Right lobe of liver (tissue), 6 donors: ENCODE results near the gene CYP19A1. TPM values are rescaled to one million over a fixed set of nuclear protein-coding genes. Genes with fewer than 3 reads are reported as not detected.

Experiments used
- ATAC-seq, 4 donors: fragments of 200-7000 bp; cut with Tn5 transposase; one replicate each; pipeline ENCODE4 v1.9.1; 2020; ENCODE audit warnings: mild to moderate bottlenecking in 4 of 4, moderate library complexity in 4 of 4
- DNase-seq, 3 donors: peaks; one replicate each; pipeline ENCODE4 v3.0.0-alpha.2; 2020
- H3K27ac ChIP-seq, 3 donors: fragments of 200-600 bp; one replicate each; pipeline ENCODE4 v1.8.0; 2022
- H3K27me3 ChIP-seq, 2 donors: fragments of 200-600 bp; one replicate each; pipeline ENCODE4 v1.8.0; 2022
- H3K36me3 ChIP-seq, 4 donors: fragments of 200-600 bp; sonication (generic) in 1 of 4; one replicate each; pipeline versions ENCODE4 v1.5.1 to v1.8.0; 2017 to 2022; ENCODE audit warnings: control low read depth in 1 of 4
- H3K4me1 ChIP-seq, 4 donors: fragments of 200-600 bp; sonication (generic) in 1 of 4; one replicate each; pipeline versions ENCODE4 v1.5.1 to v1.8.0; 2017 to 2022; ENCODE audit warnings: control low read depth in 1 of 4
- H3K4me3 ChIP-seq, 3 donors: fragments of 200-600 bp; one replicate each; pipeline ENCODE4 v1.8.0; 2022
- H3K9me3 ChIP-seq, 4 donors: fragments of 200-600 bp; sonication (generic) in 1 of 4; one replicate each; pipeline versions ENCODE4 v1.5.1 to v1.8.0; 2017 to 2022; ENCODE audit warnings: control low read depth in 1 of 4
- POLR2A ChIP-seq: fragments of 450-650 bp; IDR thresholded peaks from one replicate; pipeline ENCODE4 v1.6.1; 2017; ENCODE audit warnings: antibody characterized with exemption, mild to moderate bottlenecking
- WGBS: methylation state at CpG from one replicate; pipeline ENCODE4 v1.1.6; 2018; ENCODE audit warnings: low coverage, low lambda C conversion rate; ENCODE audit not compliant: insufficient coverage; ENCODE audit errors: missing lambda C conversion rate; 5-methylcytosine and 5-hydroxymethylcytosine counted together
- intact Hi-C, 2 donors: fragments of 100-400 bp; cut with DNase I; formaldehyde crosslinking; loops; one replicate each; pipeline versions ENCODE4 v1.11.2 to v1.14.1; 2022
- total RNA-seq, 6 experiments: library from RNA; depleted of rRNA in 2 of 6; stranded (reverse); fragments of >200 nt in 2 of 6; fragmentation: NEBNext Ultra II Directional in 3 of 6; extraction: Animal tissue kit (Norgen Biotek cat#: 25700) in 3 of 6; gene quantifications; one replicate each; pipeline versions ENCODE4 v1.1.0 to v1.2.4, GENCODE V29; 2016 to 2023
- TF ChIP-seq, protein P1 (sequence below), 4 donors: fragments of 200-600 bp in 3 of 4; fragments of 450-650 bp in 1 of 4; IDR thresholded peaks; one replicate each; pipeline versions ENCODE4 v1.5.1 to v1.8.0; 2016 to 2022; ENCODE audit warnings: antibody characterized with exemption in 4 of 4, mild to moderate bottlenecking in 2 of 4
- donor health status: DM: no; HTN: yes; CAD: no.
- donor health status: DM: no; HTN: no; CAD: no.
- donor health status: DM: no; HTN: no; CAD: no.
- donor health status: DM: no; HTN: yes; CAD: no.
- donor health status: DM: no; HTN: yes; CAD: no.

Gene CYP19A1
- total RNA-seq, 6 experiments from 2014 or later, result not detected

DNA sequence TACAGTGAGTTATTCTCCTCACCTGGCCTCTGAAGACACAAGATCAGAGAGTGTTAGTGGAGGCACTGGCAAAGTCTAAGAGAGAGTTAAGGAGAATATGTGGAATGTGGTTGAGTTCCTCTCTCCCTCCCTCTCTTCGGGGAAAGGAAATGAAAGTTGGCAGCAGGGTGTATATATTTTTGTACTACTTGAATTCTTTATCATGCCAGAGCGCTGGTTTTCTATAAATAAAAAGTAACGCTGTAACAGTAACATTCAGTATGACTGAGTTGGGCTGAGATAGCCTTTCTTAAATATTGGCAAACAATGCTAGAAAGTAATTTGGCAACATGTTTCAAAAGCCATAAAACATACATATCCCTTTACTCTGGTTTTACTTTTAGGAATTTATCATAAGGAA, 166.2 kb downstream of the CYP19A1 start:
- intact Hi-C loops, result no loop called here
- WGBS, result 33% methylated on average over 3 of the region's 3 CpGs
- no peak for DNase-seq
- Histone ChIP-seq H3K27me3 (no peaks in the 10 kb centered on the region), H3K27ac (no peak overlapping the region), H3K36me3 (no peaks in the 10 kb centered on the region), H3K4me3 (no peak overlapping the region), H3K9me3 (no peaks in the 10 kb centered on the region), H3K4me1 (no peaks in the 10 kb centered on the region)
- no peak for TF ChIP-seq POLR2A
- TF ChIP-seq, protein P1, sequence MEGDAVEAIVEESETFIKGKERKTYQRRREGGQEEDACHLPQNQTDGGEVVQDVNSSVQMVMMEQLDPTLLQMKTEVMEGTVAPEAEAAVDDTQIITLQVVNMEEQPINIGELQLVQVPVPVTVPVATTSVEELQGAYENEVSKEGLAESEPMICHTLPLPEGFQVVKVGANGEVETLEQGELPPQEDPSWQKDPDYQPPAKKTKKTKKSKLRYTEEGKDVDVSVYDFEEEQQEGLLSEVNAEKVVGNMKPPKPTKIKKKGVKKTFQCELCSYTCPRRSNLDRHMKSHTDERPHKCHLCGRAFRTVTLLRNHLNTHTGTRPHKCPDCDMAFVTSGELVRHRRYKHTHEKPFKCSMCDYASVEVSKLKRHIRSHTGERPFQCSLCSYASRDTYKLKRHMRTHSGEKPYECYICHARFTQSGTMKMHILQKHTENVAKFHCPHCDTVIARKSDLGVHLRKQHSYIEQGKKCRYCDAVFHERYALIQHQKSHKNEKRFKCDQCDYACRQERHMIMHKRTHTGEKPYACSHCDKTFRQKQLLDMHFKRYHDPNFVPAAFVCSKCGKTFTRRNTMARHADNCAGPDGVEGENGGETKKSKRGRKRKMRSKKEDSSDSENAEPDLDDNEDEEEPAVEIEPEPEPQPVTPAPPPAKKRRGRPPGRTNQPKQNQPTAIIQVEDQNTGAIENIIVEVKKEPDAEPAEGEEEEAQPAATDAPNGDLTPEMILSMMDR (IDR thresholded peaks at IDR 0.05), result no peak
- no peak for ATAC-seq

DNA sequence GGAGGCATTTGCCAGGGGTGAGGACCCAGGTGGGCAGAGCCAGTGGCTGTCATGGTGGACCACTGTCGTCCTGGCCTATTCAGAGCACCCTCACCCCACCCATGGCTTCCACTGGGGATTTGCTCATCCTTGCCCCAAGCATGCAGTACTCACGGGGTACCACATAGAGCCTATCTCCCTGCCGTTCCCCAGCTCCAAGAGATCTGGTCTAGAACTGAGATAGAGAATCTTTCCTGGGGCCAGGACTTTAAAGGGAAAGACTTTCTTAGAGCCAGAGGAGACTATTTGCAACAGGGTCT, 166.8 kb downstream of the CYP19A1 start:
- Histone ChIP-seq H3K36me3 (no peaks in the 10 kb centered on the region), H3K4me1 (no peaks in the 10 kb centered on the region), H3K27me3 (no peaks in the 10 kb centered on the region), H3K4me3 (no peak overlapping the region), H3K27ac (no peak overlapping the region), H3K9me3 (no peaks in the 10 kb centered on the region)
- ATAC-seq (no peak), DNase-seq (no peak)
- WGBS, result no CpG with 5 or more reads among the region's 3 CpGs
- TF ChIP-seq, protein P1 (IDR thresholded peaks at IDR 0.05), result no peak
- no peak for TF ChIP-seq POLR2A
- intact Hi-C loops, result no loop called here

DNA sequence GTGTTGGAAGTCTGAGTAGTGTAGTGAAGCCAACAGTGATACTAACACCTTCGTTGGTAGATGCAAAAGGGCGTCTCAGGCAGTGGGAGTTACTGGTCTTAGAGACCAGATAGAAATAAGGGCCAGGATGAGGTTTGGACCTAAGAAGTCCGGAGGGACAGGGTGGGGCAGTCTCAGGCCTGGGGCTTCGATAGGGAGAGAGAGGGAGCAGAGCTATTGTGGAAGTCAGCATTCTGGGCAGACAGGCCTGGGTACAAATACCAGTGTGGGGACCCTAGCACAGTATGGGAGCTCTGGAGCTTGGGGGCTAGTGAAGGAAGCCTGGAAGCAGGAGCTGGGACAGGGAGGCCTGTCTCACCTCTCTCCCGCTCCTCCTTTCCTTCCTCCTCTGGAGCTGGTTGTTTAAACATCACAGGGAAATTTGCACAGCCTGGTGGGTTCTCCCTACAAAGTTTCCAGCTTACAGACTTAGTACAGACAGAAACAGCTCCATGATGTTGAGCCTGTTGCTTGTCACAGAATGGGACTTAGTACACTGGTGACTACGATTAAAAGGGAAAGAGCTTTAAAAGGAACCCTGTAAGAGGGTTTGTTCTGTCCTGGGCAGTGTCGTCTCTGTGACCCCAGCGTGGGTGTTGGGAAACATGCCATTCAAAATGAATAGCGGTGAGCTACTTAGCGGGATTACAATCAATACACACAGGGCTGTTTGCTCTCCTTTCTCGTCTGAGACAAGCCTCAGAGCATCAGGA, 167.3 kb downstream of the CYP19A1 start:
- Histone ChIP-seq H3K27me3 (no peaks in the 10 kb centered on the region), H3K36me3 (no peaks in the 10 kb centered on the region), H3K4me3 (no peak overlapping the region), H3K9me3 (no peaks in the 10 kb centered on the region), H3K4me1 (no peaks in the 10 kb centered on the region), H3K27ac (no peak overlapping the region)
- no peak for TF ChIP-seq POLR2A
- TF ChIP-seq, protein P1 (IDR thresholded peaks at IDR 0.05), result no peak
- intact Hi-C loops, result no loop called here
- WGBS, result 51% methylated on average over 9 of the region's 11 CpGs
- ATAC-seq (no peak), DNase-seq (no peak)

DNA sequence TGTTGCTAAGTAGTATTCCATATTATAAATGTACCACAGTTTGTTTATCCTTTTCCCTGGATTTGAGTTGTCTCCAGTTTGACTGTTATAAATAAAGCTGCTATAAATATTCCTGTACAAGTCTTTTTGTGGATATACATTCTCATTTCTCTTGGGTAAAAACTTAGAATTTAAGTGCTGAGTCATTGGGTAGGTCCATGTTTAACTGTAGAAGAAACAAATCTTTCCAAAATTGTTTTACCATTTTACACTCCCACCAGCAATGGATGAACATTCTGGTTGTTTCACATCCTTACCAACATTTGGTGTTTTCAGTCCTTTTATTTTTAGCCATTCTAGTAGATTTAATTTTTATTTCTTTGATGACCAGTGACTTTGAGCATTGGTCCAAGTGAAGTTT, 169.7 kb downstream of the CYP19A1 start:
- intact Hi-C loops, result no loop called here
- DNase-seq, result no peak
- no peak for TF ChIP-seq POLR2A
- TF ChIP-seq, protein P1 (IDR thresholded peaks at IDR 0.05), result no peak

DNA sequence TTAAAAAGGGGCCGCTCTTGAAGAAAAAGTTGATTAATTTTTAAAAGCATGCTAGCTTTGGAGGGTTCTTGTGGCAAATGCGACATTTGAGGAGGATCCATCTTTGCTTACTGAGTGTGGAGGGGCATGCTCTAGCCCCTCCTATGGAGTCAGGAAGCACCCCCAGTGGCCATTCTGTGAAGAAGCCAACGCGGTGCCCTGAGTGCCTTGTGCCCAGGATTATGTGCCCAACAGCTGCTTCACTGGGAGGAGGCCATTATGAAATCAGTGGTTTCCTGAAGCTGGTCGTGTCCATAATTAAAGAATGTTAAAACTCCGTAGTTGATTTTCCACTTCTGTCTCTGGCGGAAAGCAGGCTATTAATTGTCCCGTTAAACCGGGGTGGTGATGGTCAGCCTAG, 174.6 kb downstream of the CYP19A1 start:
- Histone ChIP-seq H3K4me3 (no peak overlapping the region), H3K27ac (no peak overlapping the region), H3K9me3 (no peaks in the 10 kb centered on the region), H3K36me3 (no peaks in the 10 kb centered on the region), H3K4me1 (no peaks in the 10 kb centered on the region), H3K27me3 (no peaks in the 10 kb centered on the region)
- TF ChIP-seq, protein P1 (IDR thresholded peaks at IDR 0.05), result no peak
- TF ChIP-seq POLR2A, result no peak
- WGBS, result 58% methylated on average over 8 of the region's 9 CpGs
- ATAC-seq (no peak), DNase-seq (no peak)
- intact Hi-C loops, result no loop called here

More for the DNA sequence above, 169.7 kb downstream of the CYP19A1 start:
- Histone ChIP-seq H3K4me1 (no peaks in the 10 kb centered on the region), H3K27me3 (no peaks in the 10 kb centered on the region), H3K9me3 (no peaks in the 10 kb centered on the region), H3K36me3 (no peaks in the 10 kb centered on the region), H3K27ac (no peak overlapping the region), H3K4me3 (no peak overlapping the region)
- ATAC-seq, result no peak
